HEK293 (cell line): Measurements from ENCODE around the gene DDX49.

Experiments
- CTCF ChIA-PET: fragments of 350-600 bp; formaldehyde crosslinking; extraction: SDS; loops from one replicate; lab custom pipeline; 2021; ENCODE audit warnings: antibody characterized with exemption; lab: Yijun Ruan, JAX
- POLR2A ChIA-PET: fragments of 300-600 bp; formaldehyde crosslinking; extraction: SDS; loops from one replicate; lab custom pipeline; 2020; ENCODE audit warnings: antibody characterized with exemption, inconsistent platforms; lab: Yijun Ruan, JAX
- H3K27ac ChIP-seq: fragments of 200-500 bp; sonication (Bioruptor generic); 2 replicates; pipeline ENCODE4 v1.5.1; 2014; ENCODE audit warnings: low read depth, low read length, control low read depth, inconsistent platforms; ENCODE audit errors: extremely low read depth
- H3K36me3 ChIP-seq, 2 experiments: fragments of 200-500 bp in 1 of 2; sonication (Bioruptor generic) in 1 of 2; 1 replicate in 1 of 2; 2 replicates in 1 of 2; pipeline ENCODE4 v1.5.1; 2014 to 2017; ENCODE audit warnings: inconsistent platforms in 2 of 2, low read length in 2 of 2; ENCODE audit not compliant: control insufficient read depth in 2 of 2, insufficient read depth in 1 of 2
- H3K4me1 ChIP-seq: fragments of 200-500 bp; sonication (Bioruptor generic); 2 replicates; pipeline ENCODE4 v1.5.1; 2014; ENCODE audit warnings: mild to moderate bottlenecking, low read length, inconsistent platforms; ENCODE audit not compliant: control insufficient read depth, insufficient read depth
- H3K4me3 ChIP-seq: 2 replicates; pipeline ENCODE4 v1.5.1; 2011; ENCODE audit warnings: low read depth, mild to moderate bottlenecking, control low read depth, low read length, moderate library complexity
- H3K9me3 ChIP-seq: fragments of 200-500 bp; sonication (Bioruptor generic); 2 replicates; pipeline ENCODE4 v1.5.1; 2014; ENCODE audit warnings: low read depth, low read length, inconsistent platforms; ENCODE audit not compliant: control insufficient read depth, insufficient read depth
- GLIS1 ChIP-seq: fragments of 450-650 bp; formaldehyde crosslinking; IDR thresholded peaks from 2 replicates; pipeline ENCODE4 v1.5.1; 2016; ENCODE audit warnings: missing biosample characterization, missing genetic modification characterization
- GLIS2 ChIP-seq: fragments of 450-650 bp; formaldehyde crosslinking; IDR thresholded peaks from 2 replicates; pipeline ENCODE4 v1.5.1; 2016; ENCODE audit warnings: missing biosample characterization, missing genetic modification characterization
- PATZ1 ChIP-seq: fragments of 450-650 bp; formaldehyde crosslinking; IDR thresholded peaks from 2 replicates; pipeline ENCODE4 v1.5.1; 2016; ENCODE audit warnings: missing biosample characterization, missing genetic modification characterization
- TCF7L2 ChIP-seq: IDR thresholded peaks from 2 replicates; pipeline ENCODE4 v1.6.1; 2011; ENCODE audit warnings: low read depth, mild to moderate bottlenecking, inconsistent platforms, low read length, moderate library complexity, borderline replicate concordance
- ZBTB8A ChIP-seq: fragments of 450-650 bp; formaldehyde crosslinking; IDR thresholded peaks from 2 replicates; pipeline ENCODE4 v1.5.1; 2016; ENCODE audit warnings: missing biosample characterization, missing genetic modification characterization
- ZFHX2 ChIP-seq: fragments of 450-650 bp; formaldehyde crosslinking; conservative IDR thresholded peaks from 2 replicates; pipeline ENCODE4 v1.5.1; 2016; ENCODE audit warnings: missing biosample characterization, missing genetic modification characterization
- ZIC2 ChIP-seq: fragments of 450-650 bp; formaldehyde crosslinking; IDR thresholded peaks from 2 replicates; pipeline ENCODE4 v1.5.1; 2016; ENCODE audit warnings: missing biosample characterization, missing genetic modification characterization
- ZNF324 ChIP-seq: fragments of 450-650 bp; formaldehyde crosslinking; IDR thresholded peaks from 2 replicates; pipeline ENCODE4 v1.5.1; 2016; ENCODE audit warnings: missing biosample characterization, missing genetic modification characterization
- ZNF335 ChIP-seq: fragments of 450-650 bp; formaldehyde crosslinking; conservative IDR thresholded peaks from 2 replicates; pipeline ENCODE4 v1.5.1; 2016; ENCODE audit warnings: missing biosample characterization, missing genetic modification characterization
- ZNF398 ChIP-seq: fragments of 450-650 bp; formaldehyde crosslinking; IDR thresholded peaks from 2 replicates; pipeline ENCODE4 v1.5.1; 2017; ENCODE audit warnings: missing biosample characterization, missing genetic modification characterization
- ZNF501 ChIP-seq: fragments of 450-650 bp; formaldehyde crosslinking; IDR thresholded peaks from 2 replicates; pipeline ENCODE4 v1.5.1; 2016; ENCODE audit warnings: missing biosample characterization, missing genetic modification characterization
- TF ChIP-seq, protein P1 (sequence below): fragments of 450-650 bp; formaldehyde crosslinking; optimal IDR thresholded peaks from 2 replicates; pipeline ENCODE3; 2016; ENCODE audit warnings: missing biosample characterization, mild to moderate bottlenecking, missing genetic modification characterization
- TF ChIP-seq, protein P2 (sequence below): fragments of 450-650 bp; formaldehyde crosslinking; IDR thresholded peaks from 2 replicates; pipeline ENCODE4 v1.5.1; 2016; ENCODE audit warnings: missing biosample characterization, missing genetic modification characterization

DDX49 gene

DNA sequence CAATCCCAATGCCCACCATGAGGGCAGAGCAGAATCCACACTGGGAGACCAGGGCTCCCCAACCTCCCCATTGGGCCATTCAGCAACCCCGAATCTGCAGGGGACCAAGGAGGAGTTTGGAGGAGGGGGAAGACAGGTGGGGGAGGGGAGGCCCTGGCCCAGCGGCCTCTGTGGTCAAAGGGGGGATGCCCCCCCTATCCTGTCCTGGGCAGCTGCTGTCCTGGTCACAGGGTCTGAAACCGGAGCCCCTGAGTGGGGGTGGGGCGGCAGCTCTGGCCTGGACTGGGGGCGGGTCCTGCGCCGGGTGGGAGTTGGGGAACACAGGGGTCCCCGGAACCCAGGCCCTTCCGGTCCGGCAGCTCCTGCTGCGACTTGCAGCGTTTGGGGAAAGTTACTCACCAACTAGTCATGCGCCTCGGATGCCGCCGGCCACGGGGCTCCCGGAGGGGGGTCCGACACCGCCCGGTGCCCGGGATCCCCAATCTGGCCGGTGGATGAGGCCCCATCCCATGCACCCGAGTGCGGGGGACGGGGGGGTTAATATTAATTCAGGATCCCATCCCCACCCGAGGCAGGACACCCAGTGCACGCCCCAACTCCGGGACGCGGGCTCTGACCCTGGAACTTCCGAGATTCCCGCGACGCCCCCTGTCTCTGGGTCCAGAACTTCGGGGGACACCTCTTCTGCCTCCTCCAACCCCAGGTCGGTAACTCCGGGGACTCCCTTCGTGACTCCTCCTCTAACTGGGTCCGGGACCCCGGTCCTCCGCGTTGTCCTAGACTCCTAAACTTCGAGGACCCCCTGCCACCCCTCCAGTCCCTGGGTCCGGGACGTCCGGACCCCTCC is 20.6 kb downstream of the DDX49 start:
- H3K4me3 ChIP-seq = peak overlapping the region; percentile 62
- TF ChIP-seq ZNF398 (tag by site-specific recombination) (0 out of 2 replicates have a peak, but pooled peaks have one; percentile 30), GLIS2 (0 out of 2 replicates have a peak, but pooled peaks have one; percentile 7), ZIC2 (0 out of 2 replicates have a peak, but pooled peaks have one; percentile 19), ZNF335 (tag by site-specific recombination) (peak; percentile 85), PATZ1 (peak; percentile 7; the same call in 1 of the 2 replicates), ZNF501 (tag by site-specific recombination) (no peak), GLIS1 (tag by site-specific recombination) (peak; percentile 54; the same call in 1 of the 2 replicates), ZBTB8A (tag by site-specific recombination) (0 out of 2 replicates have a peak, but pooled peaks have one; percentile 7), TCF7L2 (no peak)
- CTCF ChIA-PET = interaction anchor here (1.1 kb wide), 1 partner anchor 26 kb away, joined by 3 read pairs; no protein-coding TSS in a partner anchor
- POLR2A ChIA-PET = interaction anchor here (1.3 kb wide), 1 partner anchor 11 kb away, joined by 3 read pairs; no protein-coding TSS in a partner anchor
- peaks cover 0 to 4% of the 10 kb centered on the region in 2 experiments; a peak in 2 of 3 replicates for H3K36me3 ChIP-seq
- H3K9me3 ChIP-seq = no peaks in the 10 kb centered on the region
- H3K27ac ChIP-seq = no peak overlapping the region; the same call in 1 of the 2 replicates
- H3K4me1 ChIP-seq = peaks cover 2% of the 10 kb centered on the region; the same call in 1 of the 2 replicates

GRCh38 chr19:18940769-18941627 is 21.5 kb downstream of the DDX49 start, which contains the start of gene HOMER3:
TSS of gene HOMER3 (minus strand) at chr19:18941217. CDS start at chr19:18938982, 2,235 bp downstream.
- TF ChIP-seq ZNF324 (no peak), ZFHX2 (0 out of 2 replicates have a peak, but pooled peaks have one; percentile 17), ZNF398 (tag by site-specific recombination) (peak; percentile 41; the same call in 1 of the 2 replicates), ZNF335 (tag by site-specific recombination) (peak; percentile 84)
- TF ChIP-seq, protein P1, sequence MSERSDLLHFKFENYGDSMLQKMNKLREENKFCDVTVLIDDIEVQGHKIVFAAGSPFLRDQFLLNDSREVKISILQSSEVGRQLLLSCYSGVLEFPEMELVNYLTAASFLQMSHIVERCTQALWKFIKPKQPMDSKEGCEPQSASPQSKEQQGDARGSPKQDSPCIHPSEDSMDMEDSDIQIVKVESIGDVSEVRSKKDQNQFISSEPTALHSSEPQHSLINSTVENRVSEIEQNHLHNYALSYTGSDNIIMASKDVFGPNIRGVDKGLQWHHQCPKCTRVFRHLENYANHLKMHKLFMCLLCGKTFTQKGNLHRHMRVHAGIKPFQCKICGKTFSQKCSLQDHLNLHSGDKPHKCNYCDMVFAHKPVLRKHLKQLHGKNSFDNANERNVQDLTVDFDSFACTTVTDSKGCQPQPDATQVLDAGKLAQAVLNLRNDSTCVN = peak; percentile 40
- TF ChIP-seq, protein P2, sequence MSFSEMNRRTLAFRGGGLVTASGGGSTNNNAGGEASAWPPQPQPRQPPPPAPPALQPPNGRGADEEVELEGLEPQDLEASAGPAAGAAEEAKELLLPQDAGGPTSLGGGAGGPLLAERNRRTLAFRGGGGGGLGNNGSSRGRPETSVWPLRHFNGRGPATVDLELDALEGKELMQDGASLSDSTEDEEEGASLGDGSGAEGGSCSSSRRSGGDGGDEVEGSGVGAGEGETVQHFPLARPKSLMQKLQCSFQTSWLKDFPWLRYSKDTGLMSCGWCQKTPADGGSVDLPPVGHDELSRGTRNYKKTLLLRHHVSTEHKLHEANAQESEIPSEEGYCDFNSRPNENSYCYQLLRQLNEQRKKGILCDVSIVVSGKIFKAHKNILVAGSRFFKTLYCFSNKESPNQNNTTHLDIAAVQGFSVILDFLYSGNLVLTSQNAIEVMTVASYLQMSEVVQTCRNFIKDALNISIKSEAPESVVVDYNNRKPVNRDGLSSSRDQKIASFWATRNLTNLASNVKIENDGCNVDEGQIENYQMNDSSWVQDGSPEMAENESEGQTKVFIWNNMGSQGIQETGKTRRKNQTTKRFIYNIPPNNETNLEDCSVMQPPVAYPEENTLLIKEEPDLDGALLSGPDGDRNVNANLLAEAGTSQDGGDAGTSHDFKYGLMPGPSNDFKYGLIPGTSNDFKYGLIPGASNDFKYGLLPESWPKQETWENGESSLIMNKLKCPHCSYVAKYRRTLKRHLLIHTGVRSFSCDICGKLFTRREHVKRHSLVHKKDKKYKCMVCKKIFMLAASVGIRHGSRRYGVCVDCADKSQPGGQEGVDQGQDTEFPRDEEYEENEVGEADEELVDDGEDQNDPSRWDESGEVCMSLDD = 0 out of 2 replicates have a peak, but pooled peaks have one; percentile 18
- ChIA-PET CTCF (interaction anchor here (1.1 kb wide), 1 partner anchor 25 kb away, joined by 3 read pairs; no protein-coding TSS in a partner anchor), POLR2A (no interaction called here)
- Histone ChIP-seq H3K9me3 (no peaks in the 10 kb centered on the region), H3K4me3 (peak within 1 kb of the TSS; percentile 62), H3K4me1 (peaks cover 2% of the 10 kb centered on the region; the same call in 1 of the 2 replicates), H3K27ac (peak within 1 kb of the TSS; percentile 53; the same call in 1 of the 2 replicates), H3K36me3 (peaks cover 0 to 4% of the 10 kb centered on the region in 2 experiments; a peak in 2 of 3 replicates)
